ENCODE data around the gene CRB1. TPM values are rescaled to one million over a fixed set of nuclear protein-coding genes. Genes with fewer than 3 reads are reported as not detected.

CRB1 gene
- total RNA-seq, 1 donor = under 0.01 TPM

DNA sequence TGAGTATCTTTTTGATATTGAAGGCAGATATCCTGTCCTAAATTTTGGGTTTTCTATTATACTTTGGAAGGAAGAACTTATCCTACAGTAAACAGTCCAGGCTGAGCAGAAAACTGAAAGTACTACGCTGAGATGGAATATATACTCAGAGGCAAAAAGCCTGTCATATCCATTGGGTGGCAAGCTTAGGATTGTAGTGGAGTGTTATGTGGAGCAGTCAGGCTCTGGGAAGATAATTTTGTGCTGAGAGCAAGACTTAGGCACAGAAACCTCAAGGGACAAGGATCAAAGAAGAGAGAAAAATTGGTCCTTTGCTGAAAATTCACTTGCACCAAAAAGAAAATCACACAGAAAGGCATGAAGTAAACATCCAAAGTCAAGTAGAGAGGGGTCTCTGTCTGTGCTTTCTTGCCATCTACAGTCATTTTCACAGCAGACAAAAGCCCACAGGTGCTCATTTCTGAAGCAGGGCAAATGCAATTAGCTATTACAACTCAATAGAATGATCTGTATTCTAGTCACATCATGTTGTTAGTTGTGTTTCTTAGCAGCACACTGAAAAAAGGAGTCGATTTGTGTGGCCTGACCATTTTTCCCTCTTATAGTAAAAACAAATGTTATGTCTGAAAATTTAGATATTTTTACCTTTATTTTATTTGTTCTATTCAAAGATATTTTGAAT, 38.5 kb downstream of the CRB1 start:
- no peak for TF ChIP-seq CTCF (IDR thresholded peaks at IDR 0.05; ENCODE audit: insufficient read depth, low read depth, low read length)
- no peak overlapping the region for H3K4me3 ChIP-seq (ENCODE audit: low read depth, low read length)
- no peak for DNase-seq (ENCODE audit: low read depth)

DNA sequence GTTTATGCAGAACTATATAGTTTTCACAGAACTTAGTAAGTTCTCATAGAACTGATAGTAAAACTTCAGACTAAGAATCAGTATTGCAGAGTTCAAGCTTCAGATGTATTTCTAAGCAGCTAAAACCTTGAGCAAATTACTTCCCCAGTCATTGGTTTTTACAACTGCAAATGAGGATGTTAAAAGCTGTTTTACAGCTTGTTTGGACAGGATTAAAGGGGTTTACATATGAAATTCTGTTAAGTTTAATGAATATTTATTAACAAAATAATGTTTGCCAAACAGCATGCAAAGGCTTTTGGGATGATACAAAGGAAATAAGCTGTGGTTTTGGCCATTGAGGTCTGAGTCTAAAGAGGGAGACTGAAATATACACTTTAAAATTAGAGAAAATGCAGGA, 39.1 kb downstream of the CRB1 start:
- no peak for TF ChIP-seq CTCF (IDR thresholded peaks at IDR 0.05; ENCODE audit: insufficient read depth, low read depth, low read length)
- no peak for DNase-seq (ENCODE audit: low read depth)

GRCh38 chr1:197307551-197307950, 39.5 kb downstream of the CRB1 start:
- no peak for DNase-seq (ENCODE audit: low read depth)
- TF ChIP-seq CTCF (IDR thresholded peaks at IDR 0.05; ENCODE audit: insufficient read depth, low read depth, low read length) = no peak

More for the DNA sequence above, 39.1 kb downstream of the CRB1 start:
- H3K4me3 ChIP-seq (ENCODE audit: low read depth, low read length) = no peak overlapping the region

GRCh38 chr1:197311081-197311480, 43.0 kb downstream of the CRB1 start:
- no peak for TF ChIP-seq CTCF (IDR thresholded peaks at IDR 0.05; ENCODE audit: insufficient read depth, low read depth, low read length)
- no peak for DNase-seq (ENCODE audit: low read depth)
- H3K4me3 ChIP-seq (ENCODE audit: low read depth, low read length) = no peak overlapping the region

More at GRCh38 chr1:197307551-197307950, 39.5 kb downstream of the CRB1 start:
- H3K4me3 ChIP-seq (ENCODE audit: low read depth, low read length) = no peak overlapping the region

DNA sequence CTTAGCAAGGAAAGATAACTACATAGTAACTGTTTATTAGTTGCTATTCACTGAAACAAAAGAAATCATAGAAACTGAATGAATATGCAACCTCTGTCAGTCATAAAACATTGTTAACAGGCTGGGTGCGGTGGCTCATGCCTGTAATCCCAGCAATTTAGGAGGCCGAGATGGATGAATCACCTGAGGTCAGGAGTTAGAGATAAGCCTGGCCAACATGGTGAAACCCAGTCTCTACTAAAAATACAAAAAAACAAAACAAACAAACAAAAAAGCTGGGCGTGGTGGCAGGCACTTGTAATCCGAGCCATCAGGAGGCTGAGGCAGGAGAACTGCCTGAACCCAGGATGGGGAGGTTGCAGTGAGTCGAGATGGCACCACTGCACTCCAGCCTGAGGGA, 44.1 kb downstream of the CRB1 start:
- no peak for TF ChIP-seq CTCF (IDR thresholded peaks at IDR 0.05; ENCODE audit: insufficient read depth, low read depth, low read length)
- no peak for DNase-seq (ENCODE audit: low read depth)
- H3K4me3 ChIP-seq (ENCODE audit: low read depth, low read length) = no peak overlapping the region

GRCh38 chr1:197313713-197314112, 45.7 kb downstream of the CRB1 start:
- H3K4me3 ChIP-seq (ENCODE audit: low read depth, low read length) = no peak overlapping the region
- DNase-seq (ENCODE audit: low read depth) = no peak
- no peak for TF ChIP-seq CTCF (IDR thresholded peaks at IDR 0.05; ENCODE audit: insufficient read depth, low read depth, low read length)

- DNase-seq (ENCODE audit: low read depth) = no peak
- H3K4me3 ChIP-seq (ENCODE audit: low read depth, low read length) = no peak overlapping the region
- no peak for TF ChIP-seq CTCF (IDR thresholded peaks at IDR 0.05; ENCODE audit: insufficient read depth, low read depth, low read length)
Observed at GRCh38 chr1:197314682-197315081, 46.6 kb downstream of the CRB1 start.
